DND-41 (cell line): Measurements from ENCODE around the gene NETO1.

Source experiments
- ATAC-seq: fragments of 200-7000 bp; cut with Tn5 transposase; 3 replicates; pipeline ENCODE4 v1.9.1; 2021; ENCODE audit warnings: low read depth; ENCODE audit not compliant: insufficient read depth
- DNase-seq: peaks from one replicate; pipeline ENCODE4 v3.0.0-alpha.2; 2020
- H2AFZ ChIP-seq: 2 replicates; pipeline ENCODE4 v1.6.0; 2012; ENCODE audit warnings: low read depth, low read length
- H3K27ac ChIP-seq: 2 replicates; pipeline ENCODE4 v1.5.1; 2012; ENCODE audit warnings: low read length, inconsistent platforms
- H3K27me3 ChIP-seq: fragments of 200-600 bp; sonication (generic); 2 replicates; pipeline ENCODE4 v1.6.0; 2012; ENCODE audit warnings: low read length, mild to moderate bottlenecking, inconsistent platforms; ENCODE audit not compliant: insufficient read depth, poor library complexity
- H3K36me3 ChIP-seq: 2 replicates; pipeline ENCODE4 v1.5.1; 2012; ENCODE audit warnings: low read length, inconsistent platforms; ENCODE audit not compliant: insufficient read depth
- H3K4me1 ChIP-seq: 2 replicates; pipeline ENCODE4 v1.5.1; 2012; ENCODE audit warnings: mild to moderate bottlenecking, low read length; ENCODE audit not compliant: insufficient read depth
- H3K4me2 ChIP-seq: 2 replicates; pipeline ENCODE4 v1.6.0; 2012; ENCODE audit warnings: mild to moderate bottlenecking, moderate library complexity, low read length, inconsistent platforms; ENCODE audit not compliant: insufficient read depth
- H3K4me3 ChIP-seq, 2 experiments: fragments of 200-600 bp in 1 of 2; shearing (Covaris generic) in 1 of 2; 2 replicates each; pipeline ENCODE4 v1.5.1; 2012 to 2016; ENCODE audit warnings: inconsistent platforms in 2 of 2, low read length in 2 of 2, mild to moderate bottlenecking in 2 of 2, low read depth in 1 of 2, moderate library complexity in 1 of 2
- H3K79me2 ChIP-seq: 2 replicates; pipeline ENCODE4 v1.6.0; 2012; ENCODE audit warnings: low read length, inconsistent platforms; ENCODE audit not compliant: insufficient read depth
- H3K9ac ChIP-seq: 2 replicates; pipeline ENCODE4 v1.6.0; 2012; ENCODE audit warnings: low read depth, mild to moderate bottlenecking, inconsistent platforms, low read length, moderate library complexity
- H3K9me3 ChIP-seq: 2 replicates; pipeline ENCODE4 v1.5.1; 2012; ENCODE audit warnings: low read length, moderate library complexity, mild to moderate bottlenecking, inconsistent platforms; ENCODE audit not compliant: insufficient read depth, severe bottlenecking
- H4K20me1 ChIP-seq: 2 replicates; pipeline ENCODE4 v1.6.0; 2012; ENCODE audit warnings: low read length; ENCODE audit not compliant: insufficient read depth
- CTCF ChIP-seq: IDR thresholded peaks from 2 replicates; pipeline ENCODE4 v1.5.1; 2012; ENCODE audit warnings: borderline replicate concordance, low read length, moderate library complexity, mild to moderate bottlenecking; ENCODE audit not compliant: poor library complexity, severe bottlenecking; ENCODE audit errors: extremely low read depth
- EZH2 ChIP-seq: IDR thresholded peaks from 3 replicates; pipeline ENCODE4 v1.6.1; 2012; ENCODE audit warnings: borderline replicate concordance, low read depth, mild to moderate bottlenecking, moderate library complexity, low read length, inconsistent platforms; ENCODE audit not compliant: severe bottlenecking

NETO1 gene

GRCh38 chr18:72878561-72878960, 10.8 kb upstream of the NETO1 start:
- Histone ChIP-seq H3K4me3 (no peak overlapping the region), H2AFZ (no peak overlapping the region), H3K27me3 (no peaks in the 10 kb centered on the region), H3K27ac (no peak overlapping the region), H4K20me1 (no peaks in the 10 kb centered on the region), H3K9ac (no peak overlapping the region), H3K79me2 (no peaks in the 10 kb centered on the region), H3K9me3 (no peaks in the 10 kb centered on the region), H3K36me3 (no peaks in the 10 kb centered on the region), H3K4me2 (no peak overlapping the region), H3K4me1 (no peaks in the 10 kb centered on the region)
- ATAC-seq (no peak), DNase-seq (no peak)
- TF ChIP-seq CTCF (no peak), EZH2 (no peak)

- no peak overlapping the region for H2AFZ ChIP-seq
These were observed 10.4 kb upstream of the NETO1 start for GRCh38 chr18:72878143-72878542.

GRCh38 chr18:72871091-72871490, 3.3 kb upstream of the NETO1 start:
- ATAC-seq (no peak), DNase-seq (no peak)
- Histone ChIP-seq H3K36me3 (no peaks in the 10 kb centered on the region; the same call in 1 of the 2 replicates), H4K20me1 (no peaks in the 10 kb centered on the region), H3K4me3 (no peak overlapping the region), H3K79me2 (peaks cover 26% of the 10 kb centered on the region), H3K27me3 (peaks cover 8% of the 10 kb centered on the region), H2AFZ (no peak overlapping the region), H3K9me3 (no peaks in the 10 kb centered on the region), H3K27ac (peak overlapping the region; percentile 35; the same call in 1 of the 2 replicates), H3K4me2 (peak overlapping the region; percentile 72; the same call in 1 of the 2 replicates), H3K4me1 (peaks cover 44% of the 10 kb centered on the region), H3K9ac (no peak overlapping the region)
- TF ChIP-seq EZH2 (no peak), CTCF (no peak)

More at GRCh38 chr18:72878143-72878542, 10.4 kb upstream of the NETO1 start:
- Histone ChIP-seq H3K9ac (no peak overlapping the region), H3K36me3 (no peaks in the 10 kb centered on the region), H3K79me2 (no peaks in the 10 kb centered on the region), H3K9me3 (no peaks in the 10 kb centered on the region), H3K4me3 (no peak overlapping the region), H4K20me1 (no peaks in the 10 kb centered on the region), H3K4me1 (no peaks in the 10 kb centered on the region), H3K27me3 (no peaks in the 10 kb centered on the region), H3K4me2 (no peak overlapping the region), H3K27ac (no peak overlapping the region)
- TF ChIP-seq CTCF = no peak
- TF ChIP-seq EZH2 = no peak
- DNase-seq (no peak), ATAC-seq (no peak)
